Activated T-cell treated with anti-CD3 and anti-CD28 coated beads for 4 hours (primary cell): ENCODE measurements around the gene APLF.

ENCODE experiments used
- DNase-seq: peaks from one replicate; pipeline ENCODE4 v3.0.0-alpha.2; 2020

APLF gene, protein sequence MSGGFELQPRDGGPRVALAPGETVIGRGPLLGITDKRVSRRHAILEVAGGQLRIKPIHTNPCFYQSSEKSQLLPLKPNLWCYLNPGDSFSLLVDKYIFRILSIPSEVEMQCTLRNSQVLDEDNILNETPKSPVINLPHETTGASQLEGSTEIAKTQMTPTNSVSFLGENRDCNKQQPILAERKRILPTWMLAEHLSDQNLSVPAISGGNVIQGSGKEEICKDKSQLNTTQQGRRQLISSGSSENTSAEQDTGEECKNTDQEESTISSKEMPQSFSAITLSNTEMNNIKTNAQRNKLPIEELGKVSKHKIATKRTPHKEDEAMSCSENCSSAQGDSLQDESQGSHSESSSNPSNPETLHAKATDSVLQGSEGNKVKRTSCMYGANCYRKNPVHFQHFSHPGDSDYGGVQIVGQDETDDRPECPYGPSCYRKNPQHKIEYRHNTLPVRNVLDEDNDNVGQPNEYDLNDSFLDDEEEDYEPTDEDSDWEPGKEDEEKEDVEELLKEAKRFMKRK

DNA sequence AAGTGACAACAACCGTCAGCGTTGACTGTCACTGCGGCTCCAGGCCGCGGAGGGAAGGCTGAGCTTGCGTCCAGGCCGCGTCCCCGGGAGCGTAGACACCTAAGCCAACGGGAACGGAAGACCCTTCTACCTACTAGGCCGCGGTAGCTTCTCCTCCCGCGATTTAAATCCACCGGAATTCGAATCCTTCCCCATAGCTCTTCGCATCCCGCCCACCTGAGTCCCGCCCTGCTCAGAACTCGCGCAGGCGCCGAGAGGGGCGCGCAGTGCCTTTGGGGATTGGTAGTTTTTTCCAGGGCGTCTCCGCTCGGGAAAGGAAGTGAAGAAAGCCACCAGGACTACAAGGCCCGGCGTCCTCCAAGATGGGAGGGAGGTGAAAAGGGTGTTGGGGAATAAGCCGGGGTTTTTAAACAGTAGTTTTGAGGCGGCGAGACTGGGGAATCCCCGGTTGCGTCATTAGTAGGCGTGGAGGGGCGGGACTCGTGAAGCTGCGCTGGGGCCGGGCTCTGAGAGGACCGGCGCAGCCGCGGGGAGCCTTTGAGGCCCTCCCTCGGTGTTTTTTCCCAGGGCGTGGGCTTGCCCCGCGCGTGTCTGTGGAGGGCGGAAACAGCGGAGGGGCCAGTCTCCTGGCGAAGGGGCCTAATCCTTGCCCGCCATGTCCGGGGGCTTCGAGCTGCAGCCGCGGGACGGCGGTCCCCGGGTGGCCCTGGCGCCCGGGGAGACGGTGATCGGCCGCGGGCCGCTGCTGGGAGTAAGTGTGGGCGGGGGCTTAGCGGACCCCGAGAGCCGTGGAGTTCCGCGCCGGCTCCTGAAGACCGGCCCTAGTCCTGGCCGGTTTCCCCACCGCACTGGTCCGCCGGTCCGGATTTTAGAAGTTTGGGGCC lies at the start of gene APLF, which contains the start of gene FBXO48:
Gene APLF, plus strand, starts transcription at position 509 of the 884 bp plus-strand sequence. Its CDS starts 147 bp downstream, at position 656.
Gene FBXO48, minus strand, starts transcription at position 218 of the 884 bp plus-strand sequence. CDS start 2,149 bp downstream, outside the sequence.
- peak; percentile 99 for DNase-seq

DNA sequence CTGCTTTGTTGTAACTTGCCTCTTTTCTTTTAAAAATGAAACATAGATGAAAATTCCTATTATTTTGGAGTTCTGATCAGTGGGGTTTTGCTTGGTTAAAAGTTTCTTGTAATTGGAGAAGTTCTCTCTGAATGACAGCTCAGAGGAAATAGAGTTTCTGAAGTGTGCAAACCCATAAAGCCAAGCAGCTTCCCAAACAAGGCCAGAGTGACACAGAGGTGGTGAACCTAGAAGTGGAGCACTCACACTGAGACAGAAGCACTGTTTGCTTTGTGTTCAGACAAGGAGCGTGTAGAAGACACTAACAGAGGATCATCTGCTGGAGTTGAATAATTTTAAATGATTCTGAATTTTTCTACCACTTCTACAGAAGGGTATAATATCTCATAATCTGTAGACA lies 49.5 kb upstream of the APLF start:
- no peak for DNase-seq

DNA sequence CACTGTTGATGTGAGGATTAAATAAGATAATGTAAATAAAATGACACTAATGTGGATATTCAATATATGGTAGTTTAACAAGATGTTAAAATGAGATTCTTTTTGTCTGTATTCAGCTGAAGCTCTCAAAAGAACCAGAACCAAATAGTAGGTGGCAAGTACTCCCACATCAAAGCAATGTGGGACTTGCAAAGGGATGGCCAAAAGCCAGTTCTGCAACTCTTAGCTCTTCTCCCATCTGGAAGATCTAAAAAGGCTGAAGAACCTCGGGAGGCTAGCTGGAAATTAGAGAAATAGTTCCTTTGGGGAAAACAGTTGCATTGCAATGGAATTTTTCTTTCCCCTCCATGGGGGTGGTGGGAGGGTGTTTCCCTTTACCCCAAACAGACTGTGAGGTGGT lies 49.0 kb upstream of the APLF start:
- DNase-seq: no peak

DNA sequence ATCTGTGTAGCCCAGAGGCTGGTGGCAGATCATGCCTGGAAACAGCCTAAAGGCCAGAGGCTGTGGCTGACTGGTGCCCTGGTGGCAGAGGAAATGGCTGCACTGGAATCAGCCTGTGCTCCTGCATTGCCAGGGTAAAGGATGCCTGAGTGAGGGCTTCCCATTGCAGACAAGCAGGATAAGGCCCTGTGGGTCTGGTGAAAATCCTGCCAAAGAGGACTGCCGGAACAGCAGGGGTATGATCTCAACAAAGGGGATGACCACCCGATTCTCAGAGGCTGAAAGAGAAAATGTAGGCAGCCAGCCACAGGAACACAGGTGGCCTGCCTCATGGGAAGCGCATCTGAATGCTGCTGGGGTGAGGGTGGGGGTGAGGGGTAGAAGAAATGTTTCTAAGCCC lies 48.5 kb upstream of the APLF start:
- no peak for DNase-seq

DNA sequence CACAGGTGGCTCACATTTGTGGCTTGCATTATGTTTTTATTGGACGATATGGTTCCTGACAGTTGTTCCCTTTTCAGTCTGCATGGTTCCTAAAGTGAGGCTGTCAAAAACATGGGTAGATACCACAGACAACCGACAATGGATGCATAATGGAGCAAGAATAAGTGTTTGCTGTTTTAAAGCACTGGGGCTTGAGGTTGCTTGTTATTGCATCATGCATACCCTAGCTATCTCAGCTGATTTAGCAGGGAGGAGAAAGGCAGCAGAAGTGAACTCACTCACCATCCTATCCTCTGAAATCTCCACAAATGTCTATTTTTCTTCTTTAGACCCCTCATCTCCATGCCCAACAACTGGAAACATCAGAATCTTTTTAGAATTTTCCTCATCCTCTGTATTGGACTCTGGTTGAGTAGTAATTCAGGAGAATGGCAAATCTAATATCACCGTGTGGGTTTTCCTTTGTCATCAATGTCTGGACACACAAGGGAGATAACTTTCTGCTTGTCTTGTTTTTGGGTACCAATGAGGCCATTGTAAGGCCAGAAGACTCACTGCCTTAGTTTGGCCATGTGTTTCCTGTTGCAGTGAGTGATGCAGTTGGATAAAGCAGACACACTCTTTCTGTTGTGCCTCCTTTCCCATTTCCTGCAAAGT lies 47.0 kb upstream of the APLF start:
- no peak for DNase-seq

DNA sequence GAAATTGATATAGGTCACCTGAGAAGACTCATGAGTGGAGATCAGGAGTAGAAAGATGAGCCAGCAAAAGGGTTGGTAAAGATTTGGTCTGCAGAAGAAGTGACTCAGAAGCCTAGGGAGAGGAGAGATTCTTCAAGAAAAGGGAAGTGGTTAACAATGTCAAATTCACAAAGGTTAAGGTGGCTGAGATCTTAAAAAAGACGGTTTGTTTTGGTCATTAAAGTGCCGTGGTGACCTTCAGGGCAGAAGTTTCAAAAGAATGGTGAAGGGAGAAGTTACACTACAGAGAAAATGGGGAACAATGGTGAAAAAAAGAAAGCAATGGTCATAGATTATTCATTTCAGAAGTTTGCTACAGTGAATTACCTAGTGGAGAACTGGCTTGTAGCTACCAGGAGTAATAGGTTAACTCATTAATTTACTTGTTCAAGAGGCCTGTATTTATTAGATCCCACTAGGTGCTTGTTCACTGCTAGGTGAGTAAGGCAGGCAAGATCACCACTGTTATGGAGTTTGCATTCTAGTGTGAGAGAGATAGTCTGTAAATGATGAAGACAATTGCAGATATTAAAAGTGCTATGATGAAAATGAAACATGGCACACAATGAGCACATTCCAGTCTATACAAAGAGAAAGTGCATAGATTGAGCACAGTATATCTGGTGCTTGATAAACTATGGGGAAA lies 43.3 kb upstream of the APLF start:
- DNase-seq: no peak

DNA sequence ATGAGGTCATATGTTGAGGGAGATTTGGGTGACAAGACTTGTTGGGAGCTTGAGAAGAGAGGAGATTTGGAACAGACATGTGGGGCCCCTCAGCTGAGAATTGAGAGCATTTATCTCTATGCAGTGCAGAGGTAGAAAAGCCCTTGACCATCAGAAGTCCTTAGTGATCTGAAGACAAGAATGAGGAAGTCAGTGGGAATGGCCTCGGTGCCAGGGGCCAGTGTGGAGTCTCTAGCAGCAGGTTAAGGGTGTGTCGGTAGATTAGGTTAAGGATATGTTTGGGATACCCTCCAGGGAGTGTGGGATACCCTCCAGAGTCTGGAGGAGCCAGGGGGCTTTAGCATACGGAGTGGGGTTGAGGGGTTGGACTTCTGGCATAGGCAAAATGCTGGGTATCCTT lies 41.9 kb upstream of the APLF start:
- DNase-seq: no peak

DNA sequence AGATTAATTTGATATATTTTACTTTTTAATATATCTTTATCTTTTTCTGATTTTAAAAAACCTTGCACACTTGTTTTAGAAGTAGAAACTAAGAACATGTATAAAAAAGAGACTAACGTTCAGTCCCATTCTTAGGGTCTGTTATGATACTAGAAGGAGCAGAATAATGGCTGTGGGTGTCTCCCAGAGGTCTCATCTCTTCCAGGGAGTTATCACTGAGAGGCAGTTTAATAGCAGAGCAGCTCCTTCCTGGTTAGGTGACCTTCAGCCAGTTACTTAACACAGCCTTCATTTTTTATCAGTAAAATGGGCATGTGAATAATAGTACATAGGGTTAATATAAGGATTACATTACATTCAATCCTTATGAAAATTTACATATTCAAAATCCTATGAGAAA lies 40.9 kb upstream of the APLF start:
- no peak for DNase-seq

DNA sequence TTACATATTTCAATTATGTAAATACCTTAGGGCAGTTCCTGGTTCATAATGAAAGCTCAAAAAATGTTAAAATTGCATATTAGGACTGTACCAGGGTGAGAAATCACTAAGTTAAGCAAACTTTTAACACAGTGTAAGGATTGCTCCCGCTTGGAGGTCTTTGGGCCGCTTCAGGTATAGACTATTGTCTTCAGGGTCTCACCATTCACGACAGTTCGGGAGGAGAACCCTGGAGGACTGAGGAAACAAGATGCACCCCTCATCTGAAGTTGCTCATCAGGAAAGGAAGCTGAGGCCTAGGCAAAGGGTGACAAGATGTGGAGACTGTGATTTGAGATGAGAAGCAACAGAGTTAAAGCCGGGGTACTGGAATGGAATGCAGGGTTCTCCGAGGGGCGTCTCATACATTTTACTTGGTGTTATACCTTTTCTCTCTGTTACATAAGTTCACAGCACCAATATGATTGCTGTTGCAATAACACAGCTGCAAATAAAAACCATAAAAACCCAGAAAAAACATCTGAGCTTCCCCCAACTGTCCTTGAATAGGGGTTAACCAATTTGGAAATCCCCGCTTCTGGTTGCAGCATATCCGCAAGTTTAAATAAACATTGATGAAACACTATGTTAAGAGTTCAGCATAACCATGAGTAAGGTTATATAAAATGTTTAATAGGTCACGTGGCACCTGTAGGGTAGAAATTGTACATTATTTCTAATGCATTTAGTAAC lies 40.4 kb upstream of the APLF start:
- DNase-seq: no peak

DNA sequence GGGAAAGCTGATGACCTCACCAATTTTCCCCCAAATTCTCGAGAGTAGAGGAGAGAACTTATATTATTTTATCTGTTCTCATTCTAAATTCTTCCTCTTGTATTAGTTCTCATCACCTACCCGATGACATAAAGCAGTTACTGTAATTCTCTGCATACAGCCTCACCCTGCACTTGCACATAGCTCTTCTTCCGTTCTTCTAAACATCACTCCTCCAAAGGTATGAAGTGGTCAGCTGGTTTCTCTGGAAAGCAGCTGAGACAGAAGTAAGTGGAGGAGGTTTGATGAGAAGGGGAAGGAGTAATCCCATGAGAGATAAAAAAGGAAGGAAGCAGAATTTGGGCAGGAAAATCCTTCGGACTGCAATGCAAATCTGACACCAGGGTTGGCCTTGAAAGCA lies 39.3 kb upstream of the APLF start:
- no peak for DNase-seq

DNA sequence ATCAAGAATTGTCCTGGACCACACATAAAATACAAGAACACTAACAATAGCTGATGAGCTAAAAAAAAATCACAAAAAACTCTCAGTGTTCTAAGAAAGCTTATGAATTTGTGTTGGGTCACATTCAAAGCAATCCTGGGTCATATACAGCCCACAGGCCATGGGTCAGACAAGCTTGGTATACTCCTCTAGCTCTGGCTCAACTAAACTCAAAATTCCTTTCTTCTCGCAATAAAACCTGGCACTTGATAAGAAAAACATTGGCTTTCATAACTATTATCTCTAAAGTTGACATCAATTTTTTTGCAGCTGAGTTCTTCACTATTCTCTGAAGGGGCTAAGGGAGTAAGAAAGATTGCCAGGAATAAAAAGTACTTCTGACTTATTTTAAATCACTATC lies 38.6 kb upstream of the APLF start:
- DNase-seq: no peak

DNA sequence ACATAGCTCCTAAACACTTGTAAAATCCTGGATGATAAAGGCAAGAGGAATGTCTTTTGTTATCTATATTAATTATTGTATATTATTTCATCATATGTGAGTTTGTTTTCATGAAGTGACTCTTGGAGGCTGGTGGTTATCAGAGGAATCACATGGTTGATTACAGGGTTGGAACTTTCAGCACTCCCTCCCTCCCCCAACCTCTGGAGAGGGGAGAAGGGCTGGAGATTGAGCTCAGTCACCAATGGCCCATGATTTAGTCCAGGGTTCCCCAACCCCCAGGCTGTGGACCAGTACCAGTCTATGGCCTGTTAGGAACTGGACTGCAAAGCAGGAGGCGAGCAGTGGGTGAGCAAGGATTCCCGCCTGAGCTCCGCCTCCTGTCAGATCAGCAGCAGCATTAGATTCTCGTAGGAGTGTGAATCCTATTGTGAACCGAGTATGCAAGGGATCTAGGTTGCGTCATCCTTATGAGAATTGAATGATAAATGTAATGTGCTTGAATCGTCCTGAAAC lies 38.0 kb upstream of the APLF start:
- DNase-seq: no peak

DNA sequence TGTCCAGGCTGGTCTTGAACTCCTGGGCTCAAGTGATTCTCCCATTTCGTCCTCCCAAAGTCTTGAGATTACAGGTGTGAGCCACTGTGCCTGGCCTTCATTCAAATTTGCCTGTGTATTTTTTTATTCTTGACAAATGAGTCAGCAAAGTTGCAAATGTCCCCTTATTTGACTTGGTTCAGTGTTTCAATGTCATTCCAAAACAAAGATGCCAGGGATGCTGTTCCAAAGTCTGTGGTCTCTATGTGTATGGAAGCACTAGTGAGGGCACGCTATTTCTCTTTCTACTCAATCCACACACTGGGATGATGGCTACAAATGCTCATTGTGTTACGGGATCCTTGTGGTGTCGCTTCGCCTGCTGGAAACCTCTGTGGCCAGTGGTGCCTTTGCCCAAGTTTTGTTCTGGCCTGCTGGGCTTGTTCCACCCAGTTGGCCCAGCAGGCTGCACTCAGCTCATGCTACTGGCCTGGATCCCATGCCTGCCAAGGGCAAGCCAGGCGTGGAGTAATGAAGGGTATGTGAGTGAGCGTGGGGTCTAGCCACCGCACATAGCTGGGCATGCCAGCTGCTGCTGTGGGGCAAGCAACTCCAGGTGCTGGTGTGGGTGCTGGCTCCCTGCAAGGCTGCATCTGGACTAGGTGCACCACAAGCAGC lies 35.9 kb upstream of the APLF start:
- DNase-seq: no peak

DNA sequence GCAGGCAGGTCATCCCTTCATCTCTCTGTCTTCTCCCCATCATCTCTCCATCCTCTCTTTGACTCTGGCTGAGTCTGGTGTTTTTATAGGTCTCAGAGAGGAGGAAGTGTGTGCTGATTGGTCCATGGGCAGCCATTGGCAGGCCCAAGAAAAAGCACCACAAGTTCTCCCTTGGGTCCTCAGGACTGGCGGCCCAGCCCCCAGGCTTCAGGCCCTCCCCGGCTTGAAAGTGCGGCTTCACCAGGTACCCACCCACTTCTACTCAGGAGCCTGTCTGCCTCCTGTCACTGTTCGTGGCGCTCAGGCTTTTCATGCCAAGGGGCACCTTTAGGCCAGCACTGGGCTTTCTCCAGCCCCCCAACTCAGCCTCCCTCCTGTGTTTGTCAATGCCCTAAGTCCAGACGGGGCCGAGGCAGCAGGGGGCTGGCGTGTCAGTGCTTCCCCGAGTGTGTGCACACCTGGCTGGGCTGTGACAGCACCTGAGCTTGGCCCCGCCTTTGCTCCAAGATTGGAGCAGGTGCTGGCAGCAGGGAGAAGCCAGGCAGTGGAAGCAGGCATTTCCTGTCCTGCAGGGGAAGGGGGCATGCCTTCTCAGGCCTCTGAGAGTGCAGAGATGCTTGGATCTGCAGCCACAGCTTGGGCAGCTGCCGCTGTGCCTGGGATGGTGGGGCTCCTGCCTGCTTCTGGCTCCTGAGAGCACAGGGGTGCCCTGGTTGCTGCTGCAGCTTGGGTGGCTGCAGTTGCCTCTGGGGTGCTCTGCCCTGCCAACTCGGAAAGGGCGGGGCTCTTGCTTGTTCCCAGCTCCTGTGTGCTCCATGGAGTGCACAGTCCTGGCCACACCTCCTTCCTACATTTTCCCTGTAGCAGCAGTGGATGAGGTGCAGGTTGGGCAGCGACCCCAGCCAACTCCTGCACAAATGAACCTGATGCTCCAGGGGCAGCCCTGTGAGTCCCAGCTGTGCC lies 34.4 kb upstream of the APLF start:
- no peak for DNase-seq

DNA sequence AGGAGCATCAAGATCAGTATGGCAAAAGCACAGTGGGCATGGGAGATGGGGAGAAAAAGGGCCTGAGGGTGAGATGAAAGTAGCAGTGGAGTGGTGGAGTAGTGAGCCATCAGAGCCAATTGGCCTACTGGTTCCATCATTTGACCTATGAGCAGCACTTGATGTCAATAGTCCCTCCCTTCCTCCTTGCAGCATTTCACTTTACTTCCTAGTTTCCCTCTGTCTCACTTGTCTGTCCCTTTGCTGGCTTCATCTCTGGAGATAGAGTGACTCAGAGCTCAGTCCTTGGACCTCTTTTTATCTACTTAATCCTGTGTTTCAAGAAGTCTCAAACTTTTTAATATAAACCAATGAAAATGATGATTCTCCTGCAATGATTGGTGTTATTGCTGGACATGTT lies 32.4 kb upstream of the APLF start:
- DNase-seq: no peak

DNA sequence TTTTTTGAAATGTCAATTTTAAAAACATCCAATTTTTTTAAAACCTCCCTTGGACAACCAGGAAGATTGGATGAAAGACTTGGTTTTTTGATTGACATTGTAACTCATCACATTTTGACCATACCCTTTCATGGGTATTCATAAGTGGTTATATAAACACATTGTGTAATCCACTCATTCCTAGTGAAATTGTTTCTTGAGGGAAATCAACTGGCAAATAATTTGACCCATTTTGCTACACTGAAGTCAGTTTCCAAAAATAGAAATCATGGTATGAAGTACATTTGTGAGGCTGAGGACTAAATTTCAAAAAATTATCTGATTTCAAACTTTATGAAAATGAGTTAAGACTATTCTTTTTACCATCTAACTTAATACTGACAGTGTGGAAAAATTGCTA lies 31.8 kb upstream of the APLF start:
- DNase-seq: no peak

DNA sequence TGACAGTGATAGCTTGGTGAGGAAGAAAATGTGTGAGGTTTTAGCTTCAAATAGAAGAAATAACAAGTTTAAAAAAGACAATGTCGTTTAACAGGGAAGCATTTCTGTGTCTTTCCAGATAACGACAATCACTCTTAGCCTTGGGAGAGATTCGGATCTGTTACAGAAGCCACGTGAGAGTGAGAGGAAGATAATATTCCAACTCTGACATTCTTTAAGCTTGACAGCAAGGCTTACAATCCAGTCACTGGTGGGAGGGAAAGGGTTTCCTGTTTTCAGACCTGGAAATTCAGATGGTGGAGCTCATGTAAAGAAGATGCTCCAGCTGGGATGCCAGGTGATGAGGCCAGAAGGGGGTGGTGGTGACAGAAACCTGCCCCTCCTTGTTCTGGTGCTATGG lies 31.1 kb upstream of the APLF start:
- DNase-seq: no peak

DNA sequence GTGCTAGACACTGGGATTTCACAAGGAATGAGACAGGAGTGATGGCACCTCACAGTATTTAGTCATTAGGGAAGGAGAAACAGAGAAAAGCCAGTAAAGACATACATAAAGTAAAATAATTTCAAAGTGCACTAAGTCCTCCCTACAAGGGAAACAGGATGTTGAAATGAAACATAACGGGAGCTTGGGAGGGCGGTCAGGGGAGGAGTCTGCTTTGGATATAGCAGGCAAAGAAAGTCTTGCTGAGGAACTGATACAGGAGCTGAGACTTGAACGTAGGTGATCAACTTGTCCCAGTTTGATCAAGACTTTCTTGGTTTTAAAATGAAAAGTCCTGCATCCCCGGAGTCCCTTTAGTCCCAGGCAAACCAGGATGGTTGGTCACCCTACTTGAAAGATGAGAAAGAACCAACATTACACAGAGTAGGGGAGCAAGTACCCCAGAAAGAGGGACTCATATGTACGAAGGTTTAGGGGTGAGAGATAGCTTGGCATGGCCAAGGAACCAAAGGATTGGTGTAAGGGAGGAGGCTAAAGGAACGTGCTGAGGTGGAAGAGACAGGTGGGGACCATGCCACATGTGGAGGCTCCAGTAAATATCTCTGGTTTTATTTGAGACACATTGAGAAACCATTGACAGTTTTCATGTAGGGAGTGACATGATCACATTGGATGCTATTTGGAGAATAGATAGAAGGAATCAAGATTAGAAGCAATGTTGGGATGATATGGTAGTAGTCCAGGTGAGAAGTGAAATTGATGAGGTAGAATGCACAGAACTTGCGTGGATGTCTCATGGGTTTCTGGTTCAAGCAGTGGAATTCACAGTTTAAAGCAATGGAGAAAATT lies 28.7 kb upstream of the APLF start:
- no peak for DNase-seq
